Raji (cell line): ENCODE measurements around the gene FGFR2.

Experiments
- POLR2A ChIP-seq: IDR thresholded peaks from 2 replicates; pipeline ENCODE4 v1.6.1; 2011; ENCODE audit warnings: low read depth, low read length, control low read depth; ENCODE audit not compliant: insufficient read depth

Gene FGFR2

GRCh38 chr10:121615836-121616235, 17.6 kb upstream of the FGFR2 start:
- no peak for TF ChIP-seq POLR2A

GRCh38 chr10:121615435-121615793, 17.2 kb upstream of the FGFR2 start:
- TF ChIP-seq POLR2A = no peak

- TF ChIP-seq POLR2A = no peak
Measured at GRCh38 chr10:121614613-121615434, 16.6 kb upstream of the FGFR2 start.

- no peak for TF ChIP-seq POLR2A
Measured at GRCh38 chr10:121613456-121613855, 15.2 kb upstream of the FGFR2 start.

- no peak for TF ChIP-seq POLR2A
Measured at GRCh38 chr10:121611393-121612159, 13.3 kb upstream of the FGFR2 start.

- no peak for TF ChIP-seq POLR2A
Measured at GRCh38 chr10:121610798-121611323, 12.6 kb upstream of the FGFR2 start.

- no peak for TF ChIP-seq POLR2A
Measured at GRCh38 chr10:121609426-121610380, 11.5 kb upstream of the FGFR2 start.

- no peak for TF ChIP-seq POLR2A
Measured at GRCh38 chr10:121608469-121609190, 10.4 kb upstream of the FGFR2 start.

GRCh38 chr10:121607310-121608055, 9.2 kb upstream of the FGFR2 start:
- no peak for TF ChIP-seq POLR2A

- TF ChIP-seq POLR2A = no peak
Measured at GRCh38 chr10:121605708-121606107, 7.5 kb upstream of the FGFR2 start.

- no peak for TF ChIP-seq POLR2A
Measured at GRCh38 chr10:121601458-121601857, 3.2 kb upstream of the FGFR2 start.

- no peak for TF ChIP-seq POLR2A
Measured at GRCh38 chr10:121600611-121601010, 2.4 kb upstream of the FGFR2 start.

- TF ChIP-seq POLR2A = no peak
Measured at GRCh38 chr10:121599947-121600346, 1.7 kb upstream of the FGFR2 start.

GRCh38 chr10:121597504-121598262, 561 bp downstream of the FGFR2 start:
- TF ChIP-seq POLR2A = no peak
